Measurements from ENCODE around the gene USP3. TPM values are rescaled to one million over a fixed set of nuclear protein-coding genes. Genes with fewer than 3 reads are reported as not detected.
"Not testable (repeated sequence)": the region's sequence is repeated elsewhere in the genome, so short reads cannot be mapped to it uniquely, and the experiment has no call there.

USP3 gene
- total and polyA plus RNA-seq, 5 donors from 2014 or later, result 49.5 to 223 (median 55.7) TPM

DNA sequence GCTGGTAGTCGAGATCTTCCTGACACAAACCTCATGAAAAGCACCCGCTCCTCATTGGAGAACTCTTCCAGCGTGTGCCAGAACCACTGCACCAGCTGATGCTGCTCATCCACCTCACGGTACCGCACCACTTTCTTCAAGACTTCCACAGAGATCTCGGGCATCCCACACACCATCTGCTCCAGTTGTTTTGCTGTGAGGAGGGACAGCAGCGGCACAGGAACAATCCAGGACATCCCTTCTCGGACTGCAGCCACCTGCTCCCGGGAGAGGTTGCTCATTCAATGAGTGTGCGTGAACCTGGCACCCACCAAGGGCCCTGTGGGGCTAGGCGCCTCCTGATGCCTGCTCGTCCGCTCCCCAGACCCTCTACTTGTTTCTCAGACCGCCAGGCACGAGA is 107.9 kb downstream of the USP3 start:
- Mint-ChIP-seq H3K9me3 (no peaks in the 10 kb centered on the region), H3K4me3 (peak overlapping the region in 1 of 4 donors; percentile 33), H3K27ac (peak overlapping the region in 2 of 3 donors; percentile 78), H3K27me3 (no peaks in the 10 kb centered on the region), H3K36me3 (peaks cover 68% of the 10 kb centered on the region), H3K4me1 (peaks cover 6 to 34% (median 19%) of the 10 kb centered on the region in 4 donors)
- Histone ChIP-seq H3K9me3 (ENCODE audit: control insufficient read depth in 2 of 2, low read length in 2 of 2) (no peaks in the 10 kb centered on the region), H3K4me1 (ENCODE audit: control insufficient read depth, insufficient read depth, low read length, poor library complexity, severe bottlenecking) (peaks cover 16% of the 10 kb centered on the region), H3K4me3 (ENCODE audit: low read depth, low read length) (no peak overlapping the region), H3K27ac (ENCODE audit: insufficient read depth, low read length, poor library complexity, severe bottlenecking) (no peak overlapping the region), H3K27me3 (ENCODE audit: control insufficient read depth, insufficient read depth, low read length) (no peaks in the 10 kb centered on the region), H3K36me3 (ENCODE audit: control insufficient read depth, insufficient read depth, low read length) (peaks cover 63% of the 10 kb centered on the region)
- DNase-seq (no peak), ATAC-seq (ENCODE audit: low read depth in 2 of 2) (no peak)

DNA sequence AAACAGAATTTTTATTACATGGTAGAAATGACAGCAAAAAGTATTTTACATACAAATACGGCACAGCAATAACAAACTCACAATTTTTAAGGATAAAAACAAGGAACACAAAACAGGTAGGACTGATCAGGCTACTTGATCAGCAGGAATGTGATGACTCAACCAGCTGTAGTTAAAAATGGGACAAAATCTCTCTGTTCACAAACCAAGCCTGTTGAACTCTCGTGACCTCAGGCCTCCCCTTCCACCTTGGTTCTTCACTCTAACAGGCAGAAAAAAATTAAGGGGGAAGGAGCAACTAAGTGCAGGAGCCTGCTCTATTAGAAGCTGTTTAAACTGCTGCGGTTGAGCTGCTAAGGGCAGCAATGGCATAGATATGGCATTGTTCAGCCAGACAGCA is 111.5 kb downstream of the USP3 start:
- H3K36me3 Mint-ChIP-seq, result peaks cover 56% of the 10 kb centered on the region
- Histone ChIP-seq H3K9me3 (ENCODE audit: control insufficient read depth in 2 of 2, low read length in 2 of 2) (no peaks in the 10 kb centered on the region), H3K4me3 (ENCODE audit: low read depth, low read length) (no peak overlapping the region), H3K27me3 (ENCODE audit: control insufficient read depth, insufficient read depth, low read length) (no peaks in the 10 kb centered on the region), H3K36me3 (ENCODE audit: control insufficient read depth, insufficient read depth, low read length) (peaks cover 44% of the 10 kb centered on the region), H3K27ac (ENCODE audit: insufficient read depth, low read length, poor library complexity, severe bottlenecking) (no peak overlapping the region), H3K4me1 (ENCODE audit: control insufficient read depth, insufficient read depth, low read length, poor library complexity, severe bottlenecking) (peaks cover 5% of the 10 kb centered on the region)
- no peak overlapping the region for H3K4me3 Mint-ChIP-seq
- no peak for DNase-seq
- H3K27me3 Mint-ChIP-seq, result no peaks in the 10 kb centered on the region
- peak overlapping the region in 1 of 3 donors; percentile 4 for H3K27ac Mint-ChIP-seq
- peaks cover 0 to 17% (median 8%) of the 10 kb centered on the region in 4 donors for H3K4me1 Mint-ChIP-seq
- H3K9me3 Mint-ChIP-seq, result peaks cover 0 to 1% (median 0%) of the 10 kb centered on the region in 7 donors
- ATAC-seq (ENCODE audit: low read depth in 2 of 2), result no peak

DNA sequence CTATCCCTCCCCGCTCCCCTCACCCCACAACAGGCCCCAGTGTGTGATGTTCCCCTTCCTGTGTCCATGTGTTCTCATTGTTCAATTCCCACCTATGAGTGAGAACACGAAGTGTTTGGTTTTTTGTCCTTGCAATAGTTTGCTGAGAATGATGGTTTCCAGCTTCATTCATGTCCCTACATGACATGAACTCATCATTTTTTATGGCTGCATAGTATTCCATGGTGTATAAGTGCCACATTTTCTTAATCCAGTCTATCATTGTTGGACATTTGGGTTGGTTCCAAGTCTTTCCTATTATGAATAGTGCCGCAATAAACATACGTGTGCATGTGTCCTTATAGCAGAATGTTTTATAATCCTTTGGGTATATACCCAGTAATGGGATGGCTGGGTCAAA is 112.8 kb downstream of the USP3 start:
- ATAC-seq (ENCODE audit: low read depth in 2 of 2); H3K9me3 ChIP-seq (ENCODE audit: control insufficient read depth in 2 of 2, low read length in 2 of 2); H3K27me3 Mint-ChIP-seq; H3K4me3 Mint-ChIP-seq; H3K4me3 ChIP-seq (ENCODE audit: low read depth, low read length); H3K27me3 ChIP-seq (ENCODE audit: control insufficient read depth, insufficient read depth, low read length); H3K27ac Mint-ChIP-seq; H3K9me3 Mint-ChIP-seq; DNase-seq; H3K27ac ChIP-seq (ENCODE audit: insufficient read depth, low read length, poor library complexity, severe bottlenecking); H3K4me1 Mint-ChIP-seq; H3K4me1 ChIP-seq (ENCODE audit: control insufficient read depth, insufficient read depth, low read length, poor library complexity, severe bottlenecking): not testable (repeated sequence)
- peaks cover 45% of the 10 kb centered on the region for H3K36me3 ChIP-seq (ENCODE audit: control insufficient read depth, insufficient read depth, low read length)
- peaks cover 54% of the 10 kb centered on the region for H3K36me3 Mint-ChIP-seq

DNA sequence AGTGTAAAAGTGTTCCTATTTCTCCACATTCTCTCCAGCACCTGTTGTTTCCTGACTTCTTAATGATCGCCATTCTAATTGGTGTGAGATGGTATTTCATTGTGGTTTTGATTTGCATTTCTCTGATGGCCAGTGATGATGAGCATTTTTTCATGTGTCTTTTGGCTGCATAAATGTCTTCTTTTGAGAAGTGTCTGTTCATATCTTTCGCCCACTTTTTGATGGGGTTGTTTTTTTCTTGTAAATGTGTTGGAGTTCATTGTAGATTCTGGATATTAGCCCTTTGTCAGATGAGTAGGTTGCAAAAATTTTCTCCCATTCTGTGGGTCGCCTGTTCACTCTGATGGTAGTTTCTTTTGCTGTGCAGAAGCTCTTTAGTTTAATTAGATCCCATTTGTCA is 113.2 kb downstream of the USP3 start:
- H3K27ac Mint-ChIP-seq, H3K4me1 Mint-ChIP-seq: not testable (repeated sequence)

GRCh38 chr15:63620760-63621159 is 116.4 kb downstream of the USP3 start:
- not testable (repeated sequence) for H3K9me3 Mint-ChIP-seq; H3K27ac Mint-ChIP-seq; H3K4me3 ChIP-seq (ENCODE audit: low read depth, low read length); H3K27me3 ChIP-seq (ENCODE audit: control insufficient read depth, insufficient read depth, low read length); DNase-seq; H3K27me3 Mint-ChIP-seq; H3K4me1 ChIP-seq (ENCODE audit: control insufficient read depth, insufficient read depth, low read length, poor library complexity, severe bottlenecking); H3K9me3 ChIP-seq (ENCODE audit: control insufficient read depth in 2 of 2, low read length in 2 of 2); H3K4me1 Mint-ChIP-seq; H3K27ac ChIP-seq (ENCODE audit: insufficient read depth, low read length, poor library complexity, severe bottlenecking); ATAC-seq (ENCODE audit: low read depth in 2 of 2); H3K4me3 Mint-ChIP-seq
- H3K36me3 Mint-ChIP-seq, result peaks cover 54% of the 10 kb centered on the region
- peaks cover 47% of the 10 kb centered on the region for H3K36me3 ChIP-seq (ENCODE audit: control insufficient read depth, insufficient read depth, low read length)

More for the DNA sequence above, 113.2 kb downstream of the USP3 start:
- not testable (repeated sequence) for H3K27me3 Mint-ChIP-seq; DNase-seq; ATAC-seq (ENCODE audit: low read depth in 2 of 2); H3K4me3 ChIP-seq (ENCODE audit: low read depth, low read length); H3K27ac ChIP-seq (ENCODE audit: insufficient read depth, low read length, poor library complexity, severe bottlenecking); H3K4me3 Mint-ChIP-seq; H3K27me3 ChIP-seq (ENCODE audit: control insufficient read depth, insufficient read depth, low read length); H3K9me3 ChIP-seq (ENCODE audit: control insufficient read depth in 2 of 2, low read length in 2 of 2); H3K4me1 ChIP-seq (ENCODE audit: control insufficient read depth, insufficient read depth, low read length, poor library complexity, severe bottlenecking); H3K9me3 Mint-ChIP-seq
- peaks cover 49% of the 10 kb centered on the region for H3K36me3 Mint-ChIP-seq
- peaks cover 45% of the 10 kb centered on the region for H3K36me3 ChIP-seq (ENCODE audit: control insufficient read depth, insufficient read depth, low read length)

DNA sequence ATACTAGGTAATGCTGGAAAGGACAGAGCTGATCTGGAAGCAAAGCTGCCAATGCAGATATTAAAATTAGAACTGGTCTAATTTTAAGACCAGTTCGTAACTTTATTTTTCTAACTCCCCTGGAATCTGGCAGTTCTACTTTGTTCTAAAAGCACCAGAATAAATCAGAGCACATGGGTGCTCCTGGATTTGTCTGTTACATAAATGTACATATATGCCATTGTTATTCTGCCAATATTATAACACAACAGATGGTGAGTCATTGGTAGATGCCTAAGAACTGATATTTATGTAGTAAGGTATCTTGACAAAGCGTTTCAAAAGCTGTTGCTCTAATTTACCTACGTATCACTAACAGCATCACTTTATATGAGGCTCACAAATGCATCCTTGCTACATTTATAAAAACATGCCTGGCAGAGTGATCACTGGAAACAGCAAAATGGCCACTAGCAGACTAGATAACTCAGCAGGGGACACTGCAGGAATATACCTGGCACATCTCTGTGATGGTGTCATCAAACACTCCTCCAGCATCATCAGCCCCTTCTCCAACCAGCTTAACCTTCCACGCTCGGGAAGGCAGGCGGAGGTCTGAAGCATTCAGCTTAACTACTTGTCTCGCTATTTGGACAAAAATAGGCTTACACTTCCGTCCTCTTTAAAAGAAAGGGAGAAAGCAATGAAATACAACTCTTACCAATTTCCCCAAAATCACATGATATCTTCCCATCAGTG is 119.0 kb downstream of the USP3 start:
- no peaks in the 10 kb centered on the region for H3K27me3 ChIP-seq (ENCODE audit: control insufficient read depth, insufficient read depth, low read length)
- no peak overlapping the region for H3K27ac ChIP-seq (ENCODE audit: insufficient read depth, low read length, poor library complexity, severe bottlenecking)
- peaks cover 0 to 3% (median 0%) of the 10 kb centered on the region in 4 donors for H3K4me1 Mint-ChIP-seq
- H3K36me3 ChIP-seq (ENCODE audit: control insufficient read depth, insufficient read depth, low read length), result peaks cover 63% of the 10 kb centered on the region
- peaks cover 56% of the 10 kb centered on the region for H3K36me3 Mint-ChIP-seq
- H3K9me3 ChIP-seq (ENCODE audit: control insufficient read depth in 2 of 2, low read length in 2 of 2), result no peaks in the 10 kb centered on the region
- H3K27ac Mint-ChIP-seq, result no peak overlapping the region
- no peak for DNase-seq
- H3K4me1 ChIP-seq (ENCODE audit: control insufficient read depth, insufficient read depth, low read length, poor library complexity, severe bottlenecking), result no peaks in the 10 kb centered on the region
- H3K27me3 Mint-ChIP-seq, result no peaks in the 10 kb centered on the region
- no peak overlapping the region for H3K4me3 ChIP-seq (ENCODE audit: low read depth, low read length)
- no peak for ATAC-seq (ENCODE audit: low read depth in 2 of 2)
- peaks cover 0 to 2% (median 0%) of the 10 kb centered on the region in 7 donors for H3K9me3 Mint-ChIP-seq
- no peak overlapping the region for H3K4me3 Mint-ChIP-seq

- Histone ChIP-seq H3K27me3 (ENCODE audit: control insufficient read depth, insufficient read depth, low read length) (no peaks in the 10 kb centered on the region), H3K27ac (ENCODE audit: insufficient read depth, low read length, poor library complexity, severe bottlenecking) (no peak overlapping the region), H3K9me3 (ENCODE audit: control insufficient read depth in 2 of 2, low read length in 2 of 2) (no peaks in the 10 kb centered on the region), H3K4me1 (ENCODE audit: control insufficient read depth, insufficient read depth, low read length, poor library complexity, severe bottlenecking) (no peaks in the 10 kb centered on the region), H3K4me3 (ENCODE audit: low read depth, low read length) (no peak overlapping the region), H3K36me3 (ENCODE audit: control insufficient read depth, insufficient read depth, low read length) (peaks cover 94% of the 10 kb centered on the region)
- peaks cover 0 to 2% (median 0%) of the 10 kb centered on the region in 7 donors for H3K9me3 Mint-ChIP-seq
- H3K36me3 Mint-ChIP-seq, result peaks cover 69% of the 10 kb centered on the region
- H3K27me3 Mint-ChIP-seq, result no peaks in the 10 kb centered on the region
- H3K27ac Mint-ChIP-seq, result peak overlapping the region in 2 of 3 donors; percentile 23 to 62
- no peak for ATAC-seq (ENCODE audit: low read depth in 2 of 2)
- peaks cover 0 to 7% (median 0%) of the 10 kb centered on the region in 4 donors for H3K4me1 Mint-ChIP-seq
- H3K4me3 Mint-ChIP-seq, result no peak overlapping the region
- no peak for DNase-seq
Measured at GRCh38 chr15:63626955-63627354, 122.6 kb downstream of the USP3 start.
